ENCODE results near the gene ISYNA1. TPM values are rescaled to one million over a fixed set of nuclear protein-coding genes. Genes with fewer than 3 reads are reported as not detected.

Gene ISYNA1
- total and polyA plus RNA-seq, 2 of the 13 experiments (the other 11 are each of a cell fraction or from before 2014, with no cell fraction given), result 29.6 to 48.5 TPM

- TF ChIP-seq AKNA (CRISPR knock-in tag; IDR thresholded peaks at IDR 0.05; ENCODE audit: borderline replicate concordance) (peak; percentile 80; the same call in 1 of the 2 replicates), CBX5 (CRISPR knock-in tag; IDR thresholded peaks at IDR 0.05; ENCODE audit: borderline replicate concordance) (no peak), HMG20A (CRISPR knock-in tag; IDR thresholded peaks at IDR 0.05; ENCODE audit: borderline replicate concordance) (no peak), KMT2A (CRISPR knock-in tag; IDR thresholded peaks at IDR 0.05) (peak; percentile 65), ZNF558 (CRISPR knock-in tag; IDR thresholded peaks at IDR 0.05; ENCODE audit: borderline replicate concordance) (peak; percentile 95), POLR2AphosphoS5 (IDR thresholded peaks at IDR 0.05; ENCODE audit: low read depth, low read length) (no peak), KDM5B (CRISPR knock-in tag; IDR thresholded peaks at IDR 0.05; ENCODE audit: borderline replicate concordance) (peak; percentile 89), GMEB1 (CRISPR knock-in tag; IDR thresholded peaks at IDR 0.05; ENCODE audit: borderline replicate concordance) (peak; percentile 76), RXRB (CRISPR knock-in tag; IDR thresholded peaks at IDR 0.05; ENCODE audit: borderline replicate concordance) (peak; percentile 74; the same call in 1 of the 2 replicates), ZNF20 (CRISPR knock-in tag; IDR thresholded peaks at IDR 0.05) (peak; percentile 55; the same call in 1 of the 2 replicates)
- TF ChIP-seq, protein P1, sequence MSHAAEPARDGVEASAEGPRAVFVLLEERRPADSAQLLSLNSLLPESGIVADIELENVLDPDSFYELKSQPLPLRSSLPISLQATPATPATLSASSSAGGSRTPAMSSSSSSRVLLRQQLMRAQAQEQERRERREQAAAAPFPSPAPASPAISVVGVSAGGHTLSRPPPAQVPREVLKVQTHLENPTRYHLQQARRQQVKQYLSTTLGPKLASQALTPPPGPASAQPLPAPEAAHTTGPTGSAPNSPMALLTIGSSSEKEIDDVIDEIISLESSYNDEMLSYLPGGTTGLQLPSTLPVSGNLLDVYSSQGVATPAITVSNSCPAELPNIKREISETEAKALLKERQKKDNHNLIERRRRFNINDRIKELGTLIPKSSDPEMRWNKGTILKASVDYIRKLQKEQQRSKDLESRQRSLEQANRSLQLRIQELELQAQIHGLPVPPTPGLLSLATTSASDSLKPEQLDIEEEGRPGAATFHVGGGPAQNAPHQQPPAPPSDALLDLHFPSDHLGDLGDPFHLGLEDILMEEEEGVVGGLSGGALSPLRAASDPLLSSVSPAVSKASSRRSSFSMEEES (CRISPR knock-in tag; IDR thresholded peaks at IDR 0.05), result no peak; the same call in none of the 2 replicates
- TF ChIP-seq, protein P2, sequence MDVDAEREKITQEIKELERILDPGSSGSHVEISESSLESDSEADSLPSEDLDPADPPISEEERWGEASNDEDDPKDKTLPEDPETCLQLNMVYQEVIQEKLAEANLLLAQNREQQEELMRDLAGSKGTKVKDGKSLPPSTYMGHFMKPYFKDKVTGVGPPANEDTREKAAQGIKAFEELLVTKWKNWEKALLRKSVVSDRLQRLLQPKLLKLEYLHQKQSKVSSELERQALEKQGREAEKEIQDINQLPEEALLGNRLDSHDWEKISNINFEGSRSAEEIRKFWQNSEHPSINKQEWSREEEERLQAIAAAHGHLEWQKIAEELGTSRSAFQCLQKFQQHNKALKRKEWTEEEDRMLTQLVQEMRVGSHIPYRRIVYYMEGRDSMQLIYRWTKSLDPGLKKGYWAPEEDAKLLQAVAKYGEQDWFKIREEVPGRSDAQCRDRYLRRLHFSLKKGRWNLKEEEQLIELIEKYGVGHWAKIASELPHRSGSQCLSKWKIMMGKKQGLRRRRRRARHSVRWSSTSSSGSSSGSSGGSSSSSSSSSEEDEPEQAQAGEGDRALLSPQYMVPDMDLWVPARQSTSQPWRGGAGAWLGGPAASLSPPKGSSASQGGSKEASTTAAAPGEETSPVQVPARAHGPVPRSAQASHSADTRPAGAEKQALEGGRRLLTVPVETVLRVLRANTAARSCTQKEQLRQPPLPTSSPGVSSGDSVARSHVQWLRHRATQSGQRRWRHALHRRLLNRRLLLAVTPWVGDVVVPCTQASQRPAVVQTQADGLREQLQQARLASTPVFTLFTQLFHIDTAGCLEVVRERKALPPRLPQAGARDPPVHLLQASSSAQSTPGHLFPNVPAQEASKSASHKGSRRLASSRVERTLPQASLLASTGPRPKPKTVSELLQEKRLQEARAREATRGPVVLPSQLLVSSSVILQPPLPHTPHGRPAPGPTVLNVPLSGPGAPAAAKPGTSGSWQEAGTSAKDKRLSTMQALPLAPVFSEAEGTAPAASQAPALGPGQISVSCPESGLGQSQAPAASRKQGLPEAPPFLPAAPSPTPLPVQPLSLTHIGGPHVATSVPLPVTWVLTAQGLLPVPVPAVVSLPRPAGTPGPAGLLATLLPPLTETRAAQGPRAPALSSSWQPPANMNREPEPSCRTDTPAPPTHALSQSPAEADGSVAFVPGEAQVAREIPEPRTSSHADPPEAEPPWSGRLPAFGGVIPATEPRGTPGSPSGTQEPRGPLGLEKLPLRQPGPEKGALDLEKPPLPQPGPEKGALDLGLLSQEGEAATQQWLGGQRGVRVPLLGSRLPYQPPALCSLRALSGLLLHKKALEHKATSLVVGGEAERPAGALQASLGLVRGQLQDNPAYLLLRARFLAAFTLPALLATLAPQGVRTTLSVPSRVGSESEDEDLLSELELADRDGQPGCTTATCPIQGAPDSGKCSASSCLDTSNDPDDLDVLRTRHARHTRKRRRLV (CRISPR knock-in tag; IDR thresholded peaks at IDR 0.05), result peak; percentile 65; the same call in 1 of the 2 replicates
- TF ChIP-seq, protein P3, sequence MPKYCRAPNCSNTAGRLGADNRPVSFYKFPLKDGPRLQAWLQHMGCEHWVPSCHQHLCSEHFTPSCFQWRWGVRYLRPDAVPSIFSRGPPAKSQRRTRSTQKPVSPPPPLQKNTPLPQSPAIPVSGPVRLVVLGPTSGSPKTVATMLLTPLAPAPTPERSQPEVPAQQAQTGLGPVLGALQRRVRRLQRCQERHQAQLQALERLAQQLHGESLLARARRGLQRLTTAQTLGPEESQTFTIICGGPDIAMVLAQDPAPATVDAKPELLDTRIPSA (CRISPR knock-in tag; IDR thresholded peaks at IDR 0.05; ENCODE audit: borderline replicate concordance), result 0 out of 2 replicates have a peak, but pooled peaks have one; percentile 35
Measured at GRCh38 chr19:18388100-18388959, 49.6 kb downstream of the ISYNA1 start (continued).
